SK-N-SH (cell line): Measurements from ENCODE around the gene TCL1A. TPM values are rescaled to one million over a fixed set of nuclear protein-coding genes. Genes with fewer than 3 reads are reported as not detected.

ENCODE experiments used
- CTCF ChIA-PET: fragments of 300-600, 350-600 bp; formaldehyde crosslinking; extraction: SDS; loops from one replicate; lab custom pipeline; 2021; lab: Yijun Ruan, JAX
- POLR2A ChIA-PET: fragments of 350-600 bp; sonication (Branson Sonifier 250); formaldehyde crosslinking; extraction: SDS; loops from one replicate; lab custom pipeline; 2020; ENCODE audit warnings: antibody characterized with exemption, inconsistent platforms; lab: Yijun Ruan, JAX
- DNase-seq: peaks from one replicate; pipeline ENCODE4 v3.0.0; 2012
- H2AFZ ChIP-seq: fragments of 200-600 bp; sonication (generic); 2 replicates; pipeline ENCODE4 v1.8.1; 2016; ENCODE audit warnings: antibody characterized with exemption, mild to moderate bottlenecking, low read depth
- H3F3A ChIP-seq: fragments of 200-600 bp; sonication (generic); replicated peaks from 2 replicates; pipeline ENCODE3; 2016; ENCODE audit warnings: antibody characterized with exemption, mild to moderate bottlenecking; ENCODE audit not compliant: insufficient read depth
- H3K27ac ChIP-seq, 2 experiments: fragments of 200-500 bp in 1 of 2; fragments of 200-600 bp in 1 of 2; sonication (Bioruptor generic) in 1 of 2; sonication (generic), shearing (Covaris generic) in 1 of 2; 2 replicates each; pipeline versions ENCODE4 v1.5.1 to v1.6.1; 2014 to 2016; ENCODE audit warnings: low read depth in 2 of 2, inconsistent platforms in 1 of 2, low read length in 1 of 2, mild to moderate bottlenecking in 1 of 2, mixed read lengths in 1 of 2
- H3K27me3 ChIP-seq: fragments of 200-600 bp; sonication (generic), shearing (Covaris generic); 2 replicates; pipeline ENCODE4 v1.6.1; 2016; ENCODE audit warnings: mixed run types; ENCODE audit not compliant: insufficient read depth
- H3K36me3 ChIP-seq, 2 experiments: fragments of 200-500 bp in 1 of 2; fragments of 200-600 bp in 1 of 2; sonication (Bioruptor generic) in 1 of 2; sonication (generic) in 1 of 2; replicated peaks in 1 of 2; 2 replicates each; pipeline versions ENCODE3 to v1.5.1; 2014 to 2016; ENCODE audit warnings: low read length in 1 of 2, mild to moderate bottlenecking in 1 of 2; ENCODE audit not compliant: insufficient read depth in 2 of 2, control insufficient read depth in 1 of 2
- H3K4me1 ChIP-seq, 2 experiments: fragments of 200-500 bp in 1 of 2; fragments of 200-600 bp in 1 of 2; sonication (Bioruptor generic) in 1 of 2; sonication (generic), shearing (Covaris generic) in 1 of 2; 2 replicates each; pipeline versions ENCODE4 v1.5.1 to v1.6.1; 2014 to 2016; ENCODE audit warnings: low read depth in 1 of 2, low read length in 1 of 2, mixed run types in 1 of 2; ENCODE audit not compliant: insufficient read depth in 2 of 2, control insufficient read depth in 1 of 2
- H3K4me2 ChIP-seq: fragments of 200-600 bp; sonication (generic), shearing (Covaris generic); 2 replicates; pipeline ENCODE4 v1.6.1; 2017; ENCODE audit warnings: mixed run types
- H3K4me3 ChIP-seq, 2 experiments: fragments of 200-500 bp in 1 of 2; fragments of 200-600 bp in 1 of 2; sonication (Bioruptor generic) in 1 of 2; sonication (generic), shearing (Covaris generic) in 1 of 2; 2 replicates each; pipeline versions ENCODE4 v1.5.1 to v1.8.1; 2014 to 2016; ENCODE audit warnings: low read depth in 2 of 2, inconsistent platforms in 1 of 2, low read length in 1 of 2, mild to moderate bottlenecking in 1 of 2, mixed read lengths in 1 of 2, moderate library complexity in 1 of 2
- H3K79me2 ChIP-seq: fragments of 200-600 bp; sonication (generic); 2 replicates; pipeline ENCODE4 v1.8.1; 2017; ENCODE audit warnings: mild to moderate bottlenecking; ENCODE audit not compliant: insufficient read depth
- H3K9ac ChIP-seq: fragments of 200-600 bp; sonication (generic); 2 replicates; pipeline ENCODE4 v1.6.1; 2017; ENCODE audit warnings: mixed run types
- H3K9me2 ChIP-seq: fragments of 200-600 bp; sonication (generic); 2 replicates; pipeline ENCODE4 v1.6.1; 2017; ENCODE audit warnings: mixed run types
- H3K9me3 ChIP-seq: fragments of 200-600 bp; sonication (generic); 2 replicates; pipeline ENCODE4 v1.6.1; 2017; ENCODE audit warnings: mixed run types, mild to moderate bottlenecking, moderate library complexity
- H4K20me1 ChIP-seq: fragments of 200-600 bp; sonication (generic); 2 replicates; pipeline ENCODE4 v1.6.1; 2017; ENCODE audit warnings: mild to moderate bottlenecking, mixed run types; ENCODE audit not compliant: insufficient read depth
- CHD2 ChIP-seq: fragments of 150-350 bp; IDR thresholded peaks from 2 replicates; pipeline ENCODE4 v1.6.1; 2018; ENCODE audit warnings: low read length; ENCODE audit not compliant: partially characterized antibody
- EP300 ChIP-seq, 2 experiments: IDR thresholded peaks; 2 replicates each; pipeline versions ENCODE4 v1.4.0 to v1.6.1; 2012; ENCODE audit warnings: borderline replicate concordance in 1 of 2, low read depth in 1 of 2, low read length in 1 of 2
- FOXJ3 ChIP-seq: sonication (generic); formaldehyde crosslinking; IDR thresholded peaks from 2 replicates; pipeline ENCODE4 v1.5.1; 2020; ENCODE audit warnings: mild to moderate bottlenecking, missing genetic modification reagents
- FOXM1 ChIP-seq: IDR thresholded peaks from 2 replicates; pipeline ENCODE4 v1.4.0; 2012; ENCODE audit warnings: low read depth, mild to moderate bottlenecking
- GATA2 ChIP-seq: sonication (generic); formaldehyde crosslinking; IDR thresholded peaks from 2 replicates; pipeline ENCODE4 v1.5.0; 2020; ENCODE audit warnings: mild to moderate bottlenecking, missing genetic modification reagents
- MXI1 ChIP-seq: IDR thresholded peaks from 2 replicates; pipeline ENCODE4 v1.6.1; 2012; ENCODE audit warnings: mild to moderate bottlenecking, low read depth, low read length, improper control_type of control experiment
- NRF1 ChIP-seq: IDR thresholded peaks from 2 replicates; pipeline ENCODE4 v1.6.1; 2012; ENCODE audit warnings: low read depth, mild to moderate bottlenecking, low read length
- POLR2AphosphoS5 ChIP-seq: IDR thresholded peaks from 2 replicates; pipeline ENCODE4 v1.6.1; 2012; ENCODE audit warnings: low read depth, low read length
- RCOR1 ChIP-seq: fragments of 150-350 bp; IDR thresholded peaks from 2 replicates; pipeline ENCODE4 v1.6.1; 2017; ENCODE audit warnings: antibody characterized with exemption, low read length
- SIN3A ChIP-seq: IDR thresholded peaks from 2 replicates; pipeline ENCODE4 v1.6.1; 2012; ENCODE audit warnings: low read depth, mild to moderate bottlenecking, low read length, moderate library complexity, borderline replicate concordance
- SMC3 ChIP-seq: IDR thresholded peaks from 2 replicates; pipeline ENCODE4 v1.6.1; 2012; ENCODE audit warnings: low read depth, low read length, improper control_type of control experiment
- TAF1 ChIP-seq: IDR thresholded peaks from 2 replicates; pipeline ENCODE4 v1.6.1; 2012; ENCODE audit warnings: low read depth, mild to moderate bottlenecking, low read length, moderate library complexity, borderline replicate concordance
- WGBS: methylation state at CpG from one replicate; pipeline ENCODE4 v1.1.6; 2017; ENCODE audit warnings: low lambda C conversion rate; 5-methylcytosine and 5-hydroxymethylcytosine counted together
- polyA plus RNA-seq, 3 experiments: library from polyadenylated mRNA; depleted of rRNA; stranded (reverse); fragments of >200 nt; gene quantifications; 2 replicates each; pipeline ENCODE4 v1.2.3, GENCODE V29; 2012
- TF ChIP-seq, protein P1 (sequence below): IDR thresholded peaks from 2 replicates; pipeline ENCODE4; 2012
- TF ChIP-seq, protein P2 (sequence below): fragments of 150-350 bp; IDR thresholded peaks from 2 replicates; pipeline ENCODE4 v1.6.1; 2017; ENCODE audit warnings: antibody characterized with exemption, low read length, low read depth, borderline replicate concordance
- TF ChIP-seq, protein P3 (sequence below): IDR thresholded peaks from 2 replicates; pipeline ENCODE4 v1.4.0; 2012; ENCODE audit warnings: low read depth, borderline replicate concordance
- TF ChIP-seq, protein P4 (sequence below): fragments of 150-350 bp; IDR thresholded peaks from 2 replicates; pipeline ENCODE4 v1.6.1; 2016; ENCODE audit warnings: mild to moderate bottlenecking, low read depth, low read length
- TF ChIP-seq, protein P5 (sequence below): fragments of 200-600 bp; sonication (generic); IDR thresholded peaks from 2 replicates; pipeline ENCODE4 v1.6.1; 2017; ENCODE audit warnings: antibody characterized with exemption, mild to moderate bottlenecking, moderate library complexity
- TF ChIP-seq, protein P6 (sequence below): IDR thresholded peaks from 2 replicates; pipeline ENCODE4 v1.4.0; 2012; ENCODE audit warnings: low read depth, borderline replicate concordance

Gene TCL1A
- polyA plus RNA-seq, 1 of the 3 experiments (the other 2 are of a cell fraction) = not detected

DNA sequence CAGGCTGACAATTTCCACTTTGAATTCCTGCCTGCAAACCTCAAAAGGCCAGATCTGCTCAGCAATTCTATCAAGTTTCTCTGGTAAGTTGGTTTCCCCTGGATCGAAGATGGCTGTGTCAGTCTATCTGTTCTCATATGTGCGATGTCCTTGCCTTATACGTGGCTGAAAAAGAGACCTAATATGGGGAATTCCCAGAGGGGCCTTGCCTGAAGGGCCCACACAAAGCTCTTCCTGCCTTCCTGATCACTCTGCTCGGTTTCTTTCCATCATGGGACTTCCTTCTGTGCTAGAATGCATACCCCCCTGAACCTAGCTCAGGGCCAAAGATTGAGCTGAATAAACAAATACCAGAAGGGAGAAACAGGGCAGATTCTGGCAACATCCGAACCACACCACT, 14.5 kb downstream of the TCL1A start:
- no peak overlapping the region for H2AFZ ChIP-seq
- H4K20me1 ChIP-seq = no peaks in the 10 kb centered on the region
- no peak for DNase-seq
- POLR2A ChIA-PET = no interaction called here
- no peak for TF ChIP-seq FOXJ3 (CRISPR knock-in tag)
- TF ChIP-seq, protein P1, sequence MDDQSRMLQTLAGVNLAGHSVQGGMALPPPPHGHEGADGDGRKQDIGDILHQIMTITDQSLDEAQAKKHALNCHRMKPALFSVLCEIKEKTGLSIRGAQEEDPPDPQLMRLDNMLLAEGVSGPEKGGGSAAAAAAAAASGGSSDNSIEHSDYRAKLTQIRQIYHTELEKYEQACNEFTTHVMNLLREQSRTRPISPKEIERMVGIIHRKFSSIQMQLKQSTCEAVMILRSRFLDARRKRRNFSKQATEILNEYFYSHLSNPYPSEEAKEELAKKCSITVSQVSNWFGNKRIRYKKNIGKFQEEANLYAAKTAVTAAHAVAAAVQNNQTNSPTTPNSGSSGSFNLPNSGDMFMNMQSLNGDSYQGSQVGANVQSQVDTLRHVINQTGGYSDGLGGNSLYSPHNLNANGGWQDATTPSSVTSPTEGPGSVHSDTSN = no peak
- TF ChIP-seq RCOR1 = no peak
- TF ChIP-seq, protein P2, sequence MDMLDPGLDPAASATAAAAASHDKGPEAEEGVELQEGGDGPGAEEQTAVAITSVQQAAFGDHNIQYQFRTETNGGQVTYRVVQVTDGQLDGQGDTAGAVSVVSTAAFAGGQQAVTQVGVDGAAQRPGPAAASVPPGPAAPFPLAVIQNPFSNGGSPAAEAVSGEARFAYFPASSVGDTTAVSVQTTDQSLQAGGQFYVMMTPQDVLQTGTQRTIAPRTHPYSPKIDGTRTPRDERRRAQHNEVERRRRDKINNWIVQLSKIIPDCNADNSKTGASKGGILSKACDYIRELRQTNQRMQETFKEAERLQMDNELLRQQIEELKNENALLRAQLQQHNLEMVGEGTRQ = no peak
- TF ChIP-seq FOXM1 = no peak
- TF ChIP-seq GATA2 (CRISPR knock-in tag) = no peak
- TF ChIP-seq, protein P3, sequence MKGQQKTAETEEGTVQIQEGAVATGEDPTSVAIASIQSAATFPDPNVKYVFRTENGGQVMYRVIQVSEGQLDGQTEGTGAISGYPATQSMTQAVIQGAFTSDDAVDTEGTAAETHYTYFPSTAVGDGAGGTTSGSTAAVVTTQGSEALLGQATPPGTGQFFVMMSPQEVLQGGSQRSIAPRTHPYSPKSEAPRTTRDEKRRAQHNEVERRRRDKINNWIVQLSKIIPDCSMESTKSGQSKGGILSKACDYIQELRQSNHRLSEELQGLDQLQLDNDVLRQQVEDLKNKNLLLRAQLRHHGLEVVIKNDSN = no peak
- no peak for TF ChIP-seq MXI1
- no peak for TF ChIP-seq TAF1
- no peaks in the 10 kb centered on the region for H3K79me2 ChIP-seq
- H3K27me3 ChIP-seq = no peaks in the 10 kb centered on the region
- H3K4me1 ChIP-seq = no peaks in the 10 kb centered on the region; a peak in 1 of 4 replicates
- H3K4me3 ChIP-seq = no peak overlapping the region
- H3K36me3 ChIP-seq = no peaks in the 10 kb centered on the region
- no peak overlapping the region for H3K27ac ChIP-seq
- no peak overlapping the region for H3K9ac ChIP-seq
- CTCF ChIA-PET = no interaction called here
- H3F3A ChIP-seq = no peaks in the 10 kb centered on the region
- H3K4me2 ChIP-seq = no peak overlapping the region
- H3K9me2 ChIP-seq = no peaks in the 10 kb centered on the region
- 21% methylated on average over 5 of the region's 5 CpGs for WGBS
- no peaks in the 10 kb centered on the region for H3K9me3 ChIP-seq

DNA sequence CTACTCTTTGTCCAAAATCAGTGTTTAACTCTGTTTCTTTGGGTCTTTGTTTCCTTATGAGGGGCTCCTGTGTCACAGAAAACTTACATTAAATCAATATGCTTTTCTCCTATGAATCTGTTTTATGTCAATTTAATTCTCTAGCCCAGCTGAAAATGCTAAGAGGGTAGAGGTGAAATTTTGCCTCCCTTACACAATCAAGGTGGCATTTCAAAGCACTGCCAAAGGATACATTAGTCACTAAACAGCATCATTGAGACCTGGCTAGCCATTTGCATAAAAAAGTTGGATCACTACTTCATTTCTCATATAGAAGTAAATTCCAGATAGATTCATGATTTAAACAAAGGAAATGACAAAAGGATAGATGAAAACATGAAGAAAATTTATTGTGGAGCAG, 15.6 kb downstream of the TCL1A start:
- Histone ChIP-seq H3K27me3 (no peaks in the 10 kb centered on the region), H3K9ac (no peak overlapping the region), H3K79me2 (no peaks in the 10 kb centered on the region), H3K27ac (no peak overlapping the region), H3K4me3 (no peak overlapping the region), H3F3A (no peaks in the 10 kb centered on the region), H3K36me3 (no peaks in the 10 kb centered on the region), H4K20me1 (no peaks in the 10 kb centered on the region), H3K9me2 (no peaks in the 10 kb centered on the region), H3K9me3 (no peaks in the 10 kb centered on the region), H3K4me2 (no peak overlapping the region), H3K4me1 (no peaks in the 10 kb centered on the region; a peak in 1 of 4 replicates), H2AFZ (no peak overlapping the region)
- POLR2A ChIA-PET = no interaction called here
- DNase-seq = no peak
- no peak for TF ChIP-seq FOXJ3 (CRISPR knock-in tag)
- TF ChIP-seq EP300 (IDR thresholded peaks at IDR 0.05; ENCODE audit: borderline replicate concordance in 1 of 2, low read depth in 1 of 2, low read length in 1 of 2) = no peak
- TF ChIP-seq CHD2 = no peak
- TF ChIP-seq POLR2AphosphoS5 = no peak
- TF ChIP-seq TAF1 = no peak
- TF ChIP-seq, protein P4, sequence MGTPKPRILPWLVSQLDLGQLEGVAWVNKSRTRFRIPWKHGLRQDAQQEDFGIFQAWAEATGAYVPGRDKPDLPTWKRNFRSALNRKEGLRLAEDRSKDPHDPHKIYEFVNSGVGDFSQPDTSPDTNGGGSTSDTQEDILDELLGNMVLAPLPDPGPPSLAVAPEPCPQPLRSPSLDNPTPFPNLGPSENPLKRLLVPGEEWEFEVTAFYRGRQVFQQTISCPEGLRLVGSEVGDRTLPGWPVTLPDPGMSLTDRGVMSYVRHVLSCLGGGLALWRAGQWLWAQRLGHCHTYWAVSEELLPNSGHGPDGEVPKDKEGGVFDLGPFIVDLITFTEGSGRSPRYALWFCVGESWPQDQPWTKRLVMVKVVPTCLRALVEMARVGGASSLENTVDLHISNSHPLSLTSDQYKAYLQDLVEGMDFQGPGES = no peak
- TF ChIP-seq SIN3A = no peak
- TF ChIP-seq SMC3 = no peak
- TF ChIP-seq NRF1 = no peak
- TF ChIP-seq, protein P5, sequence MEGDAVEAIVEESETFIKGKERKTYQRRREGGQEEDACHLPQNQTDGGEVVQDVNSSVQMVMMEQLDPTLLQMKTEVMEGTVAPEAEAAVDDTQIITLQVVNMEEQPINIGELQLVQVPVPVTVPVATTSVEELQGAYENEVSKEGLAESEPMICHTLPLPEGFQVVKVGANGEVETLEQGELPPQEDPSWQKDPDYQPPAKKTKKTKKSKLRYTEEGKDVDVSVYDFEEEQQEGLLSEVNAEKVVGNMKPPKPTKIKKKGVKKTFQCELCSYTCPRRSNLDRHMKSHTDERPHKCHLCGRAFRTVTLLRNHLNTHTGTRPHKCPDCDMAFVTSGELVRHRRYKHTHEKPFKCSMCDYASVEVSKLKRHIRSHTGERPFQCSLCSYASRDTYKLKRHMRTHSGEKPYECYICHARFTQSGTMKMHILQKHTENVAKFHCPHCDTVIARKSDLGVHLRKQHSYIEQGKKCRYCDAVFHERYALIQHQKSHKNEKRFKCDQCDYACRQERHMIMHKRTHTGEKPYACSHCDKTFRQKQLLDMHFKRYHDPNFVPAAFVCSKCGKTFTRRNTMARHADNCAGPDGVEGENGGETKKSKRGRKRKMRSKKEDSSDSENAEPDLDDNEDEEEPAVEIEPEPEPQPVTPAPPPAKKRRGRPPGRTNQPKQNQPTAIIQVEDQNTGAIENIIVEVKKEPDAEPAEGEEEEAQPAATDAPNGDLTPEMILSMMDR = no peak
- no peak for TF ChIP-seq FOXM1
- TF ChIP-seq, protein P6, sequence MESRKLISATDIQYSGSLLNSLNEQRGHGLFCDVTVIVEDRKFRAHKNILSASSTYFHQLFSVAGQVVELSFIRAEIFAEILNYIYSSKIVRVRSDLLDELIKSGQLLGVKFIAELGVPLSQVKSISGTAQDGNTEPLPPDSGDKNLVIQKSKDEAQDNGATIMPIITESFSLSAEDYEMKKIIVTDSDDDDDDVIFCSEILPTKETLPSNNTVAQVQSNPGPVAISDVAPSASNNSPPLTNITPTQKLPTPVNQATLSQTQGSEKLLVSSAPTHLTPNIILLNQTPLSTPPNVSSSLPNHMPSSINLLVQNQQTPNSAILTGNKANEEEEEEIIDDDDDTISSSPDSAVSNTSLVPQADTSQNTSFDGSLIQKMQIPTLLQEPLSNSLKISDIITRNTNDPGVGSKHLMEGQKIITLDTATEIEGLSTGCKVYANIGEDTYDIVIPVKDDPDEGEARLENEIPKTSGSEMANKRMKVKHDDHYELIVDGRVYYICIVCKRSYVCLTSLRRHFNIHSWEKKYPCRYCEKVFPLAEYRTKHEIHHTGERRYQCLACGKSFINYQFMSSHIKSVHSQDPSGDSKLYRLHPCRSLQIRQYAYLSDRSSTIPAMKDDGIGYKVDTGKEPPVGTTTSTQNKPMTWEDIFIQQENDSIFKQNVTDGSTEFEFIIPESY = no peak
- CTCF ChIA-PET = no interaction called here
